ENCODE measurements around the gene AP1S3. TPM values are rescaled to one million over a fixed set of nuclear protein-coding genes. Genes with fewer than 3 reads are reported as not detected.

The AP1S3 gene
- total RNA-seq, 1 donor from 2014 or later = 4.1 TPM

GRCh38 chr2:223729781-223730180, 107.6 kb downstream of the AP1S3 start:
- Mint-ChIP-seq H3K9me3 (peaks cover 3% of the 10 kb centered on the region), H3K4me1 (peaks cover 51% of the 10 kb centered on the region), H3K36me3 (ENCODE audit: low read depth) (no peaks in the 10 kb centered on the region), H3K27ac (ENCODE audit: unreplicated experiment) (no peak overlapping the region), H3K27me3 (ENCODE audit: low read depth) (no peaks in the 10 kb centered on the region), H3K4me3 (no peak overlapping the region)
- TF ChIP-seq CTCF (conservative IDR thresholded peaks at IDR 0.05) = no peak
- no peak for DNase-seq (ENCODE audit: low read depth, low spot score)

- H3K36me3 Mint-ChIP-seq (ENCODE audit: low read depth) = peaks cover 1% of the 10 kb centered on the region
- DNase-seq (ENCODE audit: low read depth, low spot score) = peak; percentile 16
- H3K9me3 Mint-ChIP-seq = no peaks in the 10 kb centered on the region
- TF ChIP-seq CTCF (conservative IDR thresholded peaks at IDR 0.05) = peak; percentile 61
- no peaks in the 10 kb centered on the region for H3K27me3 Mint-ChIP-seq (ENCODE audit: low read depth)
- H3K27ac Mint-ChIP-seq (ENCODE audit: unreplicated experiment) = no peak overlapping the region
- peaks cover 67% of the 10 kb centered on the region for H3K4me1 Mint-ChIP-seq
- H3K4me3 Mint-ChIP-seq = no peak overlapping the region
Observed at GRCh38 chr2:223727562-223727961, 109.8 kb downstream of the AP1S3 start.

GRCh38 chr2:223725986-223726970, 111.1 kb downstream of the AP1S3 start:
- Mint-ChIP-seq H3K27me3 (ENCODE audit: low read depth) (no peaks in the 10 kb centered on the region), H3K9me3 (no peaks in the 10 kb centered on the region), H3K36me3 (ENCODE audit: low read depth) (peaks cover 6% of the 10 kb centered on the region), H3K4me3 (peak overlapping the region; percentile 97), H3K27ac (ENCODE audit: unreplicated experiment) (peak overlapping the region; percentile 99), H3K4me1 (peaks cover 70% of the 10 kb centered on the region)
- DNase-seq (ENCODE audit: low read depth, low spot score) = no peak
- no peak for TF ChIP-seq CTCF (conservative IDR thresholded peaks at IDR 0.05)

GRCh38 chr2:223725494-223725893, 111.9 kb downstream of the AP1S3 start:
- Mint-ChIP-seq H3K9me3 (no peaks in the 10 kb centered on the region), H3K4me1 (peaks cover 66% of the 10 kb centered on the region), H3K27me3 (ENCODE audit: low read depth) (no peaks in the 10 kb centered on the region), H3K36me3 (ENCODE audit: low read depth) (peaks cover 8% of the 10 kb centered on the region), H3K27ac (ENCODE audit: unreplicated experiment) (peak overlapping the region; percentile 99), H3K4me3 (peak overlapping the region; percentile 97)
- DNase-seq (ENCODE audit: low read depth, low spot score) = peak; percentile 52
- no peak for TF ChIP-seq CTCF (conservative IDR thresholded peaks at IDR 0.05)

GRCh38 chr2:223724861-223725260, 112.5 kb downstream of the AP1S3 start:
- DNase-seq (ENCODE audit: low read depth, low spot score) = no peak
- Mint-ChIP-seq H3K9me3 (no peaks in the 10 kb centered on the region), H3K4me3 (peak overlapping the region; percentile 97), H3K27me3 (ENCODE audit: low read depth) (no peaks in the 10 kb centered on the region), H3K36me3 (ENCODE audit: low read depth) (peaks cover 11% of the 10 kb centered on the region), H3K4me1 (peaks cover 69% of the 10 kb centered on the region), H3K27ac (ENCODE audit: unreplicated experiment) (peak overlapping the region; percentile 99)
- no peak for TF ChIP-seq CTCF (conservative IDR thresholded peaks at IDR 0.05)

Measured in neural crest cell (in vitro differentiated cells).